GM18498 (cell line): ENCODE measurements around the gene ERBIN.
"Not testable (repeated sequence)": the region's sequence is repeated elsewhere in the genome, so short reads cannot be mapped to it uniquely, and the experiment has no call there.

Experiments
- ATAC-seq: cut with Tn5 transposase; IDR thresholded peaks from one replicate; pipeline ENCODE4 v1.9.1; 2021; ENCODE audit warnings: mild to moderate bottlenecking, moderate library complexity; ENCODE audit not compliant: unreplicated experiment

ERBIN gene

DNA sequence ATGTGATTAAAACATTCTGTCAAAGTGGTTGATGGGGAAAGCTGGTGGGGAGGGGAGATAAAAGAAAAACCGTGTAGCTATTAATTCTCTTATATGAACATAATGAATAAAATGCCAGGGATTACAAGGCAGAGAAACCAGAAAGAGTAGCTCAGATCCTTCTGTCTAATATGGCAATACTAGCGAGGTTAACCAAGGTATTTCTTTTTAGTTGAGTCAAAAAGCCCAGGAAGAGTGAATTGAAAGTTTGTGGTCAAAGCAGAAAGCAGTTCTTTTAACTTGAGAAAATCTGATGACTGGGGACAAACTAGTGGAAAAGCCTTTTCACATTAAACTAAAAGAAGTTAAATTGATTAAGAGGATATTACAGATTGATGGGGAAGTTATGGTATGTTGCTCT lies 76.0 kb downstream of the ERBIN start:
- peak; percentile 59 for ATAC-seq

DNA sequence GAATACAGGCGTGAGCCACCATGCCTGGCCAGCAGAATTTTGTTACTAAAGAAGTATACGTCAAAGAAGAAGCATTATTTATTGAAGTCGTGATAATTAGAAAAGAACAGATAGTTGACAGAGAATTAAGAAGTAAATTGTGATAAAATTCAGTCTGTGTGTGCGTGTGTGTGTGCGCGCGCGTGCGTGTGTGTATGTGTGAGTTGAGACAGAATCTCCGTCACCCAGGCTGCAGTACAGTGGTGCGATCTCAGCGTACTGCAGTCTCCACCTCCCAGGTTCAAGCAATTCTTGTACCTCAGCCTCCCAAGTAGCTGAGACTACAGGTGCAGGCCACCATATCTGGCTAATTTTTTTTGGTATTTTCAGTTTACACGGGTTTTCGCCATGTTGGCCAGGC lies 77.8 kb downstream of the ERBIN start:
- ATAC-seq, result no peak

DNA sequence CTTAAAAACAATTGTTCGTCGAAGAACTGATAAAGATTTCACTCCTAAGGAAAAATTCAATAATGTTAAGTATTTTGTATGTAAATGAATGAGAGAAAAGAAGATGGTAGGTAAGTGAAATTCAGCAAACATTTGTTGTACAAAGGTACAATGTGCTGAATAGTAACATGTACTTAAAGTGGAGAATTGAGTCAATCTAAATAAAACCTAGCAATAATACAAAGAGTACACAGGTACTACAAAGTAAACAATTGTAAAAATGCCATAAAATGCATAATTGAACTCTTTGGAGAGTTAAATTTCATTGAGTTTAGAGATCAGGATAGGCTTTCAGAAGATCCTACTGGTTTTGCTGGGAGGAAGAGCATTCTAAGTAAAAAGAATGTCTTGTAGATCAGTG lies 82.9 kb downstream of the ERBIN start:
- ATAC-seq, result no peak

DNA sequence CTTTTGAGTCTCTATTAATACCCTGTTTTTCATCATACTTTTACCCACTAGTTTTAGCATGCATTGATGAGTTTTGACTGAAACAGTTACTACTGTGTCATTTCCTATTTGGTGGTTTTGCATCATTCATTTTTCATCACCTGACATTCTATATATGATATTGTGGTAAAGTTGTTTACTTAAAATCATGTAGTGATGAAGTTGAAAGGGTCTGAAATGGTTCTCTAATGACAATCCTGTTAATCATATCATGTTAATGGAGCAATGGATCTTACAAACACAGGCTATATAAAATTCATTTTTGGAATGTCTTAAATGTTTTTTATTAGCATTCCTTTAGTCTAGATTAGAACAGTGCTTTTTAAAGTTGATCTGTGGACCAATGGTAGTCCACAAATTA lies 84.1 kb downstream of the ERBIN start:
- ATAC-seq, result no peak

DNA sequence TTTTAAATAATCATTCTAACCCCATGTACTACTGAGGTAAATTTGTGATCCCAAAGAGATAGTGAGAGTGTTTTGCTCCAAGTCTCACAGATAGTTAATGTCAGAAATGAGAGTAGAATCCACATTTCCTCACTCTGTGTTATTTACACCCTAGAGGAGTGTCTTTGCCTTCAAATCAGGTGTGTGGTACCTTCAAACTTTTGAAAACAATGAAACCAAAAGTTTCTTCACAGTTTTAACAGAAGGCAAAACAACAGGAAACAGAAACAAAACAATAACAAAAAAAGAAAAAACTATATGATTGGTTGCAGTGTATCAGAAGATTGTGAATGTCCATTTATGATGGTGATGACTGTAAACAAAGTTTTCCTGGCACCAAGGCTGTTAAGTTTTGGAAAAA lies 85.9 kb downstream of the ERBIN start:
- ATAC-seq, result peak; percentile 68

GRCh38 chr5:66013397-66013796 lies 87.0 kb downstream of the ERBIN start:
- ATAC-seq, result no peak

DNA sequence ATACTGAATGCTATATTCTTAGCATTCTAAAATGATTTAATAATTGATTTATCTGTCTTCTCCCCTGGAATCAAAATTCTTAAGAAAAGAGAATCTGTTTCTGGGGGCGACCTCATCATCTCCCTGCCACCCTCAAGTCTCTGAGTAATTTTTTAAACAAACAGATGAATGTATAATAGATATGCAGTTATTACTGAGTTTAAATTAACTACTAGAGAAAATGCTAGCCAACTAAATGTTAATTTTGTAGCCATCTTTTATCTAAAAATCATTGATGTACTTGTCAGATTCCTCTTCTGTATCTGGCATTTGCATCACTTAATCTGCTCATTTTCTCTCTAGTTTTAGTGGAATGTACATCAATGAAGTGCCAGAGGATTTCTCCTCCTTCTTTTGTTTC lies 87.5 kb downstream of the ERBIN start:
- ATAC-seq, result no peak

- ATAC-seq, result no peak
These were observed 89.0 kb downstream of the ERBIN start for GRCh38 chr5:66015196-66015960.

DNA sequence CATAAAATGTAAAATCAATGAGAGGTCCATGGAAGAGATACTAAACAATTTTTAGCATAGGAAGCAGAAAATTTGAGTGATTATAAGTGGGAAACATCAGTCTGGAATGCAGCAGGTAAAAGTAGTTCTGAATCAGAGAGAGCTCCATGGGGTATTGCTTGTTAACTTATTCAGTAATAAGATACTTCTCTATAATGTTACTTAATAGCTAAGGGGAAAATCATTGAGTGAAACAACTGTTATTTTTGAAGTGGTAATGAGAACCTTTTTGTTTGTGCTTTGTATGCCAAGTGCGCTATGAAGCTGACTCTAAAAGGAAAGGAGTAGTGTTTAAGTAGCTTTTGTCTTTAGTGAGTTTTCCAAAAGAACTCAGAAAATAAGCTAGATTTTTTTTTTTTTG lies 95.2 kb downstream of the ERBIN start:
- no peak for ATAC-seq

DNA sequence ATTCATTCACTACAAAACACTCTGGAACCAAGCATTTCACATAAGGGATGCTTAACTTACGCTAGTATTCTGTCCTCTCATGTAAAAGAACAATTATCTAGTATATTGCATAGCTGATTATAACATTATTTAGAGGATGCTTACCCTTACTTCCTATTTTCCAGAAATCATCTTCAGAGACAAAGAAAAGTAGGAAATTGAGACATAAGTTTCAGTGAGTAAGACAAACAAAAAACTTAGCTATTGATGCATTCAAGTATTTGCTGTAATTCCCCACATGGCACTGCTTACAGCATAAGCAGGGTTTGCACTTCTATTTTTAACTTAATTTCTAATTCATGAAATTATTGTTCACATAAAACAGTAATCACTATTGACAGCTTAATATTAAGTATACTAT lies 112.9 kb downstream of the ERBIN start:
- ATAC-seq, result no peak

GRCh38 chr5:66039701-66040100 lies 113.3 kb downstream of the ERBIN start:
- ATAC-seq, result no peak

DNA sequence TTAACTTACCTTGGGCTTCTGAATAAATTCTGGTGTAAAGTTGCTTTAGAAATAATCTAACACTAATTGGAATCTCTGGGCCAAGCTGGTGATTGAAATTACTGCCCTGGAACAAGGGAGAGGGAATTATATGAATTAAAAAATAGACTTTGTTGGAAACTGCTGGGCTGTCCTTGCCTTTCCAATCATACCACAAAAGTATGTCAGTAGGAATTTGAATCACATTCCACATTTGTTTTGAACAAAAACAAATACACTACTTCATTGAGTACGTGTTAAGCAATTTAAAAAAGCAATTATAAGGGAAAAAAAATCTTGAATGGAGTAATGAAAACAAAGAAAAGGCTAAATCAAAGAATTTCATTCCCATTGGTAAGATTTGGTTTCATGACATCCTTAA lies 115.3 kb downstream of the ERBIN start:
- ATAC-seq, result no peak

DNA sequence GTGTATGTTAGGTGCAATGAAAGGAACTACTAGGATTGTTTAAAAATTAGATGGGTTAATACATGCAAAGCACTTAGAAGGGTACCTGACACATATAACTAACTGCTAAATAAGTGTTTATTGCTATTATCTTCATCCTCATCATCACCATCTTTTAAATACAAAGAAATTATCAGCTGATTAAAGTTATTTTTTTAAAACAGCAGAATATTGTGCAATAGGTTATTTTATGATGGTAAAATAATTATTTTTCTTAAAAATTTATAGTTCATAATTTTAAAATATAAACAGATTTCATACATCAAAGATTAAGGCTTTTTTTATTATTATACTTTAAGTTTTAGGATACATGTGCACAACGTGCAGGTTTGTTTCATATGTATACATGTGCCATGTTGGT lies 130.9 kb downstream of the ERBIN start:
- no peak for ATAC-seq

GRCh38 chr5:66061320-66061719 lies 134.9 kb downstream of the ERBIN start:
- not testable (repeated sequence) for ATAC-seq

DNA sequence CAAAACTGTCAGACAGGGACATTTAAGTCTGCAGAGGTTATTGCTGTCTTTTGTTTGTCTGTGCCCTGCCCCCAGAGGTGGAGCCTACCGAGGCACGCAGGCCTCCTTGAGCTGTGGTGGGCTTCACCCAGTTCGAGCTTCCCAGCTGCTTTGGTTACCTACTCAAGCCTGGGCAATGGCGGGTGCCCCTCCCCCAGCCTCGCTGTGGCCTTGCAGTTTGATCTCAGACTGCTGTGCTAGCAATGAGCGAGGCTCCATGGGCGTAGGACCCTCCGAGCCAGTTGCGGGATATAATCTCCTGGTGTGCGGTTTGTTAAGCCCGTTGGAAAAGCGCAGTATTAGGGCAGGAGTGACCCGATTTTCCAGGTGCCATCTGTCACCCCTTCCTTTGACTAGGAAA lies 136.7 kb downstream of the ERBIN start:
- ATAC-seq, result not testable (repeated sequence)

- no peak for ATAC-seq
These were observed 140.5 kb downstream of the ERBIN start for GRCh38 chr5:66066826-66067225.

GRCh38 chr5:66072031-66072430 lies 145.7 kb downstream of the ERBIN start:
- ATAC-seq, result no peak

GRCh38 chr5:66074901-66075300 lies 148.5 kb downstream of the ERBIN start:
- no peak for ATAC-seq

DNA sequence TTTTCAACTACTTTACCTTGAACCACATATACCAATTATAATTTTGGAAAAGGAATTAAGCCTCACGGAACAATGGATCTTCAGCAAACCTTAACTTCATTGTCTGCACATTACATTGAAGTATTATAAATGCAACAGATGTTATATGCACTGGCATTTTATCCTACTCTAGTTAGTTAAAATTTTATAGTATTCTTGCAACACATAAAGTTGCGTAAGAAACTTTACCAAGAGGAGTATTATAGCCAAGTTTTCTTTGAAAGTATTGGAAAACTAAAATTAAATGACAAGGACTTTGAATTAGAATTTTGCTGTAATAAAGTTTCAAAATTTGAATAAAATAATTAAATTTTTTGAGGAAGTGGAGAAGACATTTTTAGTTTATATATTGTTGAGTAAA lies 154.3 kb downstream of the ERBIN start:
- ATAC-seq, result no peak

DNA sequence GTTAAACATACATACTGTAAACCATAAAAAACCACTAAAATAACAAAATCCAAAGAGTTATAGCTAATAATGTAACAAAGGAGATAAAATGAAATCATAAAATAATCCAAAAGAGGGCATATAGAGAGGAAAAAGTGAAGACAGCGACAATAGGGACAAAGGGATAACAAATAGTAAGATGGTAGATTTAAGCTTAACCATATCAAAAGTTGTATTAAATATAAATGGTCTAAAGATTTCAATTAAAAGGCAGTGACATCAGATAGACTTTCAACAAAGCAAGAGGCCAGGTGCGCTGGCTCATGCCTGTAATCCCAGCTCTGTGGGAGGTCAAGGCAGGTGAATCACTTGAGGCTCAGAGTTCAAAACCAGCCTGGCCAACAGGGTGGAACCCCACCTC lies 163.0 kb downstream of the ERBIN start:
- no peak for ATAC-seq

GRCh38 chr5:66100851-66101250 lies 174.5 kb downstream of the ERBIN start:
- ATAC-seq, result no peak

GRCh38 chr5:66113160-66113559 lies 186.8 kb downstream of the ERBIN start:
- no peak for ATAC-seq

DNA sequence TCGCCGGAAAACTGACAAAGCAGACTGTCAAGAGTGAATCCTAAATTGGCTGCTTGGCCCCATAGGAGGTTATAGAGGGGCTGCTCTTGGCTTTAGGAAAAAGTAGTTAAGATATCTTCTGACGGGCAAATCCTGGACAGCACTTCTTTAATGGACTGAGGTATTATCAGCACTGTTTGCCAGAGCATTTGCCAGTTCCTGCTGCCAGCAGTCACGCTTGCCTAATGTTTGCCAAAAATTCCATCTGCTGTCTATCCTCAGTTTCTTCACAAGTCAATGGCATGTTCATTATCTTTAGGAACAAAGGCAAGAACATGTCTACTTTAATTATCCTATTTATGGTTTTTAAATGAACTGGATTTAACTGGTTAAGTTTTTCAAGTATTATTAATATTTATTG lies 191.9 kb downstream of the ERBIN start:
- no peak for ATAC-seq
